Measurements from ENCODE around the gene OPCML. TPM values are rescaled to one million over a fixed set of nuclear protein-coding genes. Genes with fewer than 3 reads are reported as not detected.

OPCML gene
- polyA plus RNA-seq, 1 donor from 2014 or later = 11.6 TPM

- no peaks in the 10 kb centered on the region for H3K27me3 ChIP-seq (ENCODE audit: insufficient read depth, low read depth, low read length)
- TF ChIP-seq MXI1 (conservative IDR thresholded peaks at IDR 0.05; ENCODE audit: poor library complexity, severe bottlenecking) (no peak), POLR2AphosphoS5 (IDR thresholded peaks at IDR 0.05) (no peak), TAF1 (IDR thresholded peaks at IDR 0.05; ENCODE audit: low read depth) (no peak), SMC3 (conservative IDR thresholded peaks at IDR 0.05; ENCODE audit: poor library complexity) (no peak), RAD21 (conservative IDR thresholded peaks at IDR 0.05) (no peak), EP300 (conservative IDR thresholded peaks at IDR 0.05; ENCODE audit: poor library complexity, severe bottlenecking) (no peak)
- TF ChIP-seq, protein P1, sequence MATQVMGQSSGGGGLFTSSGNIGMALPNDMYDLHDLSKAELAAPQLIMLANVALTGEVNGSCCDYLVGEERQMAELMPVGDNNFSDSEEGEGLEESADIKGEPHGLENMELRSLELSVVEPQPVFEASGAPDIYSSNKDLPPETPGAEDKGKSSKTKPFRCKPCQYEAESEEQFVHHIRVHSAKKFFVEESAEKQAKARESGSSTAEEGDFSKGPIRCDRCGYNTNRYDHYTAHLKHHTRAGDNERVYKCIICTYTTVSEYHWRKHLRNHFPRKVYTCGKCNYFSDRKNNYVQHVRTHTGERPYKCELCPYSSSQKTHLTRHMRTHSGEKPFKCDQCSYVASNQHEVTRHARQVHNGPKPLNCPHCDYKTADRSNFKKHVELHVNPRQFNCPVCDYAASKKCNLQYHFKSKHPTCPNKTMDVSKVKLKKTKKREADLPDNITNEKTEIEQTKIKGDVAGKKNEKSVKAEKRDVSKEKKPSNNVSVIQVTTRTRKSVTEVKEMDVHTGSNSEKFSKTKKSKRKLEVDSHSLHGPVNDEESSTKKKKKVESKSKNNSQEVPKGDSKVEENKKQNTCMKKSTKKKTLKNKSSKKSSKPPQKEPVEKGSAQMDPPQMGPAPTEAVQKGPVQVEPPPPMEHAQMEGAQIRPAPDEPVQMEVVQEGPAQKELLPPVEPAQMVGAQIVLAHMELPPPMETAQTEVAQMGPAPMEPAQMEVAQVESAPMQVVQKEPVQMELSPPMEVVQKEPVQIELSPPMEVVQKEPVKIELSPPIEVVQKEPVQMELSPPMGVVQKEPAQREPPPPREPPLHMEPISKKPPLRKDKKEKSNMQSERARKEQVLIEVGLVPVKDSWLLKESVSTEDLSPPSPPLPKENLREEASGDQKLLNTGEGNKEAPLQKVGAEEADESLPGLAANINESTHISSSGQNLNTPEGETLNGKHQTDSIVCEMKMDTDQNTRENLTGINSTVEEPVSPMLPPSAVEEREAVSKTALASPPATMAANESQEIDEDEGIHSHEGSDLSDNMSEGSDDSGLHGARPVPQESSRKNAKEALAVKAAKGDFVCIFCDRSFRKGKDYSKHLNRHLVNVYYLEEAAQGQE (IDR thresholded peaks at IDR 0.05; ENCODE audit: borderline replicate concordance) = no peak
- H2AFZ ChIP-seq (ENCODE audit: low read depth, low read length) = no peak overlapping the region
- no peak overlapping the region for H3K4me3 ChIP-seq (ENCODE audit: low read length)
- H3F3A ChIP-seq (ENCODE audit: insufficient read depth, low read length, poor library complexity, severe bottlenecking) = no peaks in the 10 kb centered on the region
- H4K20me1 ChIP-seq (ENCODE audit: insufficient read depth) = no peaks in the 10 kb centered on the region
- H3K27ac ChIP-seq (ENCODE audit: low read length) = no peak overlapping the region
- no peaks in the 10 kb centered on the region for H3K9me2 ChIP-seq (ENCODE audit: insufficient read depth, low read length)
- H3K4me2 ChIP-seq (ENCODE audit: low read length) = no peak overlapping the region
- H3K9me3 ChIP-seq (ENCODE audit: low read length) = no peaks in the 10 kb centered on the region
- no peak overlapping the region for H3K9ac ChIP-seq (ENCODE audit: low read length)
- H3K79me2 ChIP-seq (replicated peaks; ENCODE audit: insufficient read depth, low read length) = no peaks in the 10 kb centered on the region
- no peaks in the 10 kb centered on the region for H3K36me3 ChIP-seq (ENCODE audit: insufficient read depth, low read length)
Measured at GRCh38 chr11:132862137-132862536, 670.2 kb downstream of the OPCML start.

GRCh38 chr11:132859306-132859705 lies 673.0 kb downstream of the OPCML start:
- TF ChIP-seq CTCF (IDR thresholded peaks at IDR 0.05; ENCODE audit: poor library complexity, severe bottlenecking) = no peak
- no peak for TF ChIP-seq EZH2 (IDR thresholded peaks at IDR 0.05; ENCODE audit: borderline replicate concordance, insufficient read depth, low read length, poor library complexity, severe bottlenecking)
- TF ChIP-seq EP300 (conservative IDR thresholded peaks at IDR 0.05; ENCODE audit: poor library complexity, severe bottlenecking) = no peak
- no peak for TF ChIP-seq TAF1 (IDR thresholded peaks at IDR 0.05; ENCODE audit: low read depth)
- TF ChIP-seq POLR2AphosphoS5 (IDR thresholded peaks at IDR 0.05) = no peak
- TF ChIP-seq, protein P1 (IDR thresholded peaks at IDR 0.05; ENCODE audit: borderline replicate concordance) = no peak
- H3K4me3 ChIP-seq (ENCODE audit: low read length) = no peak overlapping the region
- no peaks in the 10 kb centered on the region for H3K9me3 ChIP-seq (ENCODE audit: low read length)
- H3K9ac ChIP-seq (ENCODE audit: low read length) = no peak overlapping the region
- no peak overlapping the region for H3K27ac ChIP-seq (ENCODE audit: low read length)
- H3K9me2 ChIP-seq (ENCODE audit: insufficient read depth, low read length) = no peaks in the 10 kb centered on the region
- no peaks in the 10 kb centered on the region for H4K20me1 ChIP-seq (ENCODE audit: insufficient read depth)
- no peak overlapping the region for H3K4me2 ChIP-seq (ENCODE audit: low read length)
- no peaks in the 10 kb centered on the region for H3K36me3 ChIP-seq (ENCODE audit: insufficient read depth, low read length)
- H3F3A ChIP-seq (ENCODE audit: insufficient read depth, low read length, poor library complexity, severe bottlenecking) = no peaks in the 10 kb centered on the region
- H3K27me3 ChIP-seq (ENCODE audit: insufficient read depth, low read depth, low read length) = no peaks in the 10 kb centered on the region
- no peaks in the 10 kb centered on the region for H3K79me2 ChIP-seq (replicated peaks; ENCODE audit: insufficient read depth, low read length)
- H2AFZ ChIP-seq (ENCODE audit: low read depth, low read length) = no peak overlapping the region
